A549 (cell line): Measurements from ENCODE around the gene TMEM108.

ENCODE experiments used
- CTCF ChIP-seq: fragments of >200 bp; sonication (Bioruptor Twin); formaldehyde crosslinking; IDR thresholded peaks from 3 replicates; pipeline ENCODE4 v1.5.1; 2016
- FOSL2 ChIP-seq, 2 experiments: fragments of 450-650 bp in 1 of 2; fragments of >200 bp in 1 of 2; sonication (Bioruptor Twin) in 1 of 2; formaldehyde crosslinking; IDR thresholded peaks; 2 replicates each; pipeline versions ENCODE4 v1.5.0 to v1.6.1; 2016 to 2020; ENCODE audit warnings: mild to moderate bottlenecking in 1 of 2, moderate library complexity in 1 of 2
- POLR2A ChIP-seq: IDR thresholded peaks from 2 replicates; pipeline ENCODE4 v1.6.1; 2012; ENCODE audit warnings: mild to moderate bottlenecking, low read length
- RAD21 ChIP-seq, 2 experiments: fragments of >200 bp in 1 of 2; sonication (Bioruptor Twin) in 1 of 2; formaldehyde crosslinking in 1 of 2; IDR thresholded peaks in 1 of 2; conservative IDR thresholded peaks in 1 of 2; 2 replicates in 1 of 2; 3 replicates in 1 of 2; pipeline ENCODE4 v1.6.1; 2012 to 2018; ENCODE audit warnings: inconsistent platforms in 1 of 2
- RCOR1 ChIP-seq: fragments of 150-350 bp; IDR thresholded peaks from 2 replicates; pipeline ENCODE4 v1.6.1; 2014; ENCODE audit warnings: antibody characterized with exemption, low read length, low read depth
- SMC3 ChIP-seq: fragments of >200 bp; sonication (Bioruptor Twin); formaldehyde crosslinking; IDR thresholded peaks from 3 replicates; pipeline ENCODE4 v1.6.1; 2018; ENCODE audit warnings: inconsistent platforms
- USF2 ChIP-seq: fragments of 450-650 bp; IDR thresholded peaks from 2 replicates; pipeline ENCODE4 v1.6.1; 2014; ENCODE audit warnings: antibody characterized with exemption
- TF ChIP-seq, protein P1 (sequence below): IDR thresholded peaks from 2 replicates; pipeline ENCODE4 v1.6.1; 2012

- no peak for TF ChIP-seq CTCF
- no peak for TF ChIP-seq SMC3
- TF ChIP-seq POLR2A = no peak
- TF ChIP-seq, protein P1, sequence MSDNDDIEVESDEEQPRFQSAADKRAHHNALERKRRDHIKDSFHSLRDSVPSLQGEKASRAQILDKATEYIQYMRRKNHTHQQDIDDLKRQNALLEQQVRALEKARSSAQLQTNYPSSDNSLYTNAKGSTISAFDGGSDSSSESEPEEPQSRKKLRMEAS = no peak
- no peak for TF ChIP-seq RAD21 (conservative IDR thresholded peaks at IDR 0.05 in 1 of 2, IDR thresholded peaks at IDR 0.05 in 1 of 2)
- TF ChIP-seq RCOR1 = no peak
- no peak for TF ChIP-seq USF2
- no peak for TF ChIP-seq FOSL2 (IDR thresholded peaks at IDR 0.05)
- no peak for TF ChIP-seq FOSL2 (CRISPR knock-in tag; IDR thresholded peaks at IDR 0.05)
These were observed 170.0 kb downstream of the TMEM108 start for GRCh38 chr3:133208184-133208583.
